NCI-H1105 treated with DMSO at 0.1 percent for 48 hours (cell line): ENCODE results near the gene ERFE.

Experiments used
- DNase-seq: peaks from one replicate; lab custom pipeline; 2025; lab: John Stamatoyannopoulos, UW

Gene ERFE

DNA sequence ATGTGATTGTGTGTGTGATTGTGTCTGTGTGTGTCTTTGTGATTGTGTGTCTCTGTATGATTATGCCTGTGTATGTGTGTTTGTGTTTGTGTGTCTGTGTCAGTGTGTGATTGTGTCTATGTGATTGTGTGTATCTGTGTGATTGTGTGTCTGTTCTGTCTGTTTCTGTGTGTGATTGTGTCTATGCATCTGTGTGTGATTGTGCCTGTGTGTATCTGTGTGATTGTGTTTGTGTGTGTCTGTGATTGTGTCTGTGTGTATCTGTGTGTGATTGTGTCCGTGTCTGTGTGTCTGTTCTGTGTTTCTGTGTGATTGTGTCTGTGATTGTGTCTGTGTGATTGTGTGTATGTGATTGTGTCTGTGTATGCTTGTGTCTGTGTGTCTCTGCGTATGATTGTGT lies 32.4 kb upstream of the ERFE start:
- DNase-seq, result no peak

DNA sequence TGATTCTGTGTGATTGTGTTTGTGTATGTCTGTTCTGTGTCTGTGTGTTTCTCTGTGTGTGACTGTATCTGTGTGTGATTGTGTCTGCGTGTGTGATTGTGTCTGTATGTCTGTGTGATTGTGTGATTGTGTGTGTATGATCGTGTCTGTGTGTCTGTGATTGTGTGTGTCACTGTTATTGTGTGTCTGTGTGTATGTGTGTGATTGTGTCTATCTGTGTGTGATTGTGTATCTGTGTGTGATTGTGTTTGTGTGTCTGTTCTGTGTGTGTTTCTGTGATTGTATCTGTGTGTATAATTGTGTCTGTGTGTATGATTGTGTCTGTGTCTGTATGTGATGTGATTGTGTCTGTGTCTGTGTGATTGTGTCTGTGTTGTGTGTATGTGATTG lies 32.0 kb upstream of the ERFE start:
- DNase-seq, result no peak

DNA sequence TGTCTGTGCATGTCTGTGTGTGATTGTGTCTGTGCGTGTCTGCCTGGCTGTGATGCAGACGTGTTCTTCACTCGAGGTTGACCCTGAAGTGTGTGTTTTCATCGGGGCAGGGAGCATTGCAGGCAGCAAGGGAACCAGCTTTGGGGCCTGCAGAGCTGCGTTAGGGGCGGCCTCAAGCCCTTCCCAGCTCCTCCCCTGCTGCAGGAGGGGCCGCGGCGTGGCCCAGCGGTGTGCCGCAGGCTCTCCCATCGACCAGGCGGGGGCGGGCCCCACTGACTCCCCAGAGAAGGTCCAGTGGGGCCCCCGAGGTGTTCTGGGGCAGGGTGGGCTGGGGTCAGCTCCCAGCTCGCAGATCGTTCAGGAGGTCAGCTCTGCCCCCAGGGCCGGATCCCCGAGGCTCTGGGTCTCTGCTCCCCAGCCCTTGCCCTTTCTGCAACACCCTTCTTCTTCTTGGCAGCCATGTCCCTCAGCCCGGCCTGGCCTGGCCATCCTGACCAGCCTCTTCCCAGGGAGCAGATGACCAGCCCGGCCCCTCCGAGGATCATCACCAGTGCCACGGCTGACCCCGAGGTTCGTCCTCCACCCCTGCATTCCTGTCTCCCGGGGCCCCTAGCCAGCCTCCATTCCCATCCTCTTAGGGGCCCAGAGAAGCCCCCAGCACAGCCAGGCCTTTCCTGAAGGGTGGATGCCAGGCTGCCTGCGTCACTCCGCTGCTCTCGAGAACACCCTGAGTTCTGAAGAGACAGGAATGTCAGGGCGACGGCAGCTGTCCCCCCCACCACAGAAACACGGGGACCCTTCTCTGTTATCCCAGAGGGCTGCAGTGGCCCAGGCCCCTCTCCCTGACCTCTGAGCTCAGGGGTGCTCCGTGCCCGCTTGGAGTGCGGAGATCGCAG lies 31.4 kb upstream of the ERFE start:
- no peak for DNase-seq

DNA sequence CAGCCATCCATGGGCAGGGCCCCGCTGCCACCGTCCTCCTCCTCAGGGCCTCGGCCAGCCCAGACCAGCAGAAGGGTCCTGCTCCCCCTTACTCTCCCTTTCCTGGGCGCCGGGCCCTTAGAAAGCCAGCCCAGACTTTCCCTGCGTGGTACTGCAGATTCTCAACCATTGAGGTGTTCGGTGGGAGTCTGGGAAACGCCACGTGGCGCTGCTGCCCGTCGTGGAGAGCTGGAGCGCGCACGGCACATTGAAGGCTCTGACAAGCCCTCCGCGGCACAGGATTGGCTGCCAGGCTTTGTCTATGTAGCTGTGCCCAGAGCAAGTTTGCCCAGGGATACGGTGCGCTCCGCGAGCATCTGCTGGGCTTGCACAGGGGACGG lies 30.7 kb upstream of the ERFE start:
- DNase-seq, result no peak

DNA sequence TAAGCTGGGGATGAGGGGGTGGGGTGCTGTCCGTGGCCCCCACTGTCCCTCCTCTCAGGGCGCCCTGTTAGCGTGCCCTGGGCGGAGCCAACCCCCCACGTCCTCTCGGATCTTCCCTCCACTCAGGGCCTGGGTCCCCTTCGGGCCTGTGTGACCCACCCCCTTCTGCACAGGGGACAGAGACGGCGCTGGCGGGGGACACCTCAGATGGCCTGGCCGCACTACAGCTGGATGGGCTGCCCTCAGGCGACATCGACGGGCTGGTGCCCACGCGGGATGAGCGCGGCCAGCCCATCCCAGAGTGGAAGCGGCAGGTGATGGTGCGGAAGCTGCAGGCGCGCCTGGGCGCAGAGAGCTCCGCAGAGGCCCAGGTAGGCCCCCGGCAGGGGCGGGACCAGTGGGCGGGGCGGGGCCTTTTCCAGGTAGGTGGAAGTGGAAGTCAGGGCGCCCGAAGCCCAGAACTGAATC lies 30.2 kb upstream of the ERFE start:
- DNase-seq, result no peak

DNA sequence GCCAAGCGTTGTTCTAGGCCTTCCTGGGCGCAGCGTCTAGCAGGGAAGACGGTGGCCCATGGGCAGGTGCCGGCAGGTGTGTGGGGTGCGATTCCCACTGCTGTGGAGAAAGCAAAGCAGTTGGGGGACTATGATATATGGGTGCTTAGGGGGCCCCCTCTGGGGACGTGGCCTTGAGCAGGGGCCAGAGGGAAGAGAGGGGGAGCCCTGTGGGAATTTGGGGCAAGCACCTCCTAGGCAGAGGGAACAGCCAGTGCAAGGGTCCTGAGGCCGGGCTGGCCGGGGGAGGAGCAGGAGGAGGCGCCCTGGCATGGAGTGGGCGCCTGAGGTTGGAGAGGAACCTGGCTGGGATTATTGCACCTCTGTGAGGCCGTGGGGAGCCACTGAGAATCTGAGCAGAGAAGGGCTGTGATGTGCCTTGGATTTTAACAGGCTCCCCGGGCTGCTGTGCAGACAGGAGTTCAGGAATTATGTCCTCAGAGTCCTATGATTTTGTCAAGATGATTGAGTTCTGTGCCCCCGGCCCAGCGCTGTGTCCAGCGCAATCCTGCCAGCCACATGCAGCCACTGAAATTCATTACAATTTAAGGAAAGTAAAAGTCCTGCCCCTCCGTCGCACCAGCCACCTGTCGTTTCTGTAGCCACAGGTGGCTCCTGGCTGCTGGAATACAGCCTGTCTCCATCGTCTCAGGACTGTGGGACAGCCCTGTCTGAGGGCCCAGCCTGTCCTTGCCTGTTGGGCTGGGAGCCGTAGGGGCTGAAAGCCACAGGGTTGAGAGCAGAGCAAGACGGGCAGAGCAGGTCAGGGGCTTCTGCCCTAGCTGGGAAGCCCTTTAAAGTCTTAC lies 29.4 kb upstream of the ERFE start:
- DNase-seq, result no peak

DNA sequence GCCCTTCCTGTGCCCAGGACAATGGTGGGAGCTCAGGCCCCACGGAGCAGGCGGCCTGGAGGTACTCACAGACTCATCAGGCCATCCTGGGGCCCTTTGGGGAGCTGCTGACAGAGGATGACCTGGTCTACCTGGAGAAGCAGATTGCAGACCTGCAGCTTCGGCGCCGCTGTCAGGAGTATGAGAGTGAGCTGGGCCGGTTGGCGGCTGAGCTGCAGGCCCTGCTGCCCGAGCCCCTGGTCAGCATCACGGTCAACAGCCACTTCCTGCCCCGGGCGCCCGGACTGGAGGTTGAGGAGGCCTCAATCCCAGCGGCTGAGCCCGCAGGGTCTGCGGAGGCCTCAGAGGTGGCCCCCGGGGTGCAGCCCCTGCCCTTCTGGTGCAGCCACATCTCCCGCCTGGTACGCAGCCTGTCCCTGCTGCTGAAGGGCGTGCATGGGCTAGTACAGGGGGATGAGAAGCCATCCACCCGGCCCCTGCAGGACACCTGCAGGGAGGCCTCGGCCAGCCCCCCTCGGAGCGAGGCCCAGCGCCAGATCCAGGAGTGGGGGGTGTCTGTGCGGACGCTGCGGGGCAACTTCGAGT lies 28.6 kb upstream of the ERFE start:
- no peak for DNase-seq

DNA sequence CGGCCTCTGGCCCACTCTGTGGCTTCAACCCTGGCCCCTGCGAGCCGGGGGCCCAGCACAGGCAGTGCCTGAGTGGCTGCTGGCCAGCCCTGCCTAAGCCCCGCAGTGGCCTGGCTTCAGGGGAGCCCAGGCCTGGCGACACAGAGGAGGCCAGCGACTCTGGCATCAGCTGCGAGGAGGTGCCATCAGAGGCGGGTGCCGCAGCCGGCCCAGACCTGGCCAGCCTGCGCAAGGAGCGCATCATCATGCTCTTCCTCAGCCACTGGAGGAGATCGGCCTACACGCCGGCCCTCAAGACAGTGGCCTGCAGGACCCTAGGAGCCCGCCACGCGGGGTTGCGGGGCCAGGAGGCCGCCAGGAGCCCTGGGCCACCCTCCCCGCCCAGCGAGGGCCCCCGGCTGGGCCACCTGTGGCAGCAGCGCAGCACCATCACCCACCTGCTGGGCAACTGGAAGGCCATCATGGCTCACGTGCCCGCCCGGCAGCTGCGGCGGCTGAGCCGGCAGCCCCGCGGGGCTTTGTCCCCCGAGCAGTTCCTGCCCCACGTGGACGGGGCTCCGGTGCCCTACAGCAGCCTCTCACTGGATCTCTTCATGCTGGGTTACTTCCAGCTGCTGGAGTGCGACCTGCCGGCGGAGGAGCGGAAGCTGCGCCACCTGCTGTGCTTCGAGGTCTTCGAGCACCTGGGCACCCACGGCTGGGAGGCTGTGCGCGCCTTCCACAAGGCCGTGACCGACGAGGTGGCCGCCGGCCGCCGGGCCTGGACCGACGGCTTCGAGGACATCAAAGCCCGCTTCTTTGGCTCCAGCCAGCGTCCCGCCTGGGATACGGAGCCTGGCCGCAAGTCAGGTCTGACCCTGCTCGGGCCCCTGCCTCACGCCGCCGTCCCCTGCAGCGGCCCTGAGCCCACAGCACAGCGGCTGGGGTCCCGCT lies 27.8 kb upstream of the ERFE start:
- DNase-seq, result no peak

DNA sequence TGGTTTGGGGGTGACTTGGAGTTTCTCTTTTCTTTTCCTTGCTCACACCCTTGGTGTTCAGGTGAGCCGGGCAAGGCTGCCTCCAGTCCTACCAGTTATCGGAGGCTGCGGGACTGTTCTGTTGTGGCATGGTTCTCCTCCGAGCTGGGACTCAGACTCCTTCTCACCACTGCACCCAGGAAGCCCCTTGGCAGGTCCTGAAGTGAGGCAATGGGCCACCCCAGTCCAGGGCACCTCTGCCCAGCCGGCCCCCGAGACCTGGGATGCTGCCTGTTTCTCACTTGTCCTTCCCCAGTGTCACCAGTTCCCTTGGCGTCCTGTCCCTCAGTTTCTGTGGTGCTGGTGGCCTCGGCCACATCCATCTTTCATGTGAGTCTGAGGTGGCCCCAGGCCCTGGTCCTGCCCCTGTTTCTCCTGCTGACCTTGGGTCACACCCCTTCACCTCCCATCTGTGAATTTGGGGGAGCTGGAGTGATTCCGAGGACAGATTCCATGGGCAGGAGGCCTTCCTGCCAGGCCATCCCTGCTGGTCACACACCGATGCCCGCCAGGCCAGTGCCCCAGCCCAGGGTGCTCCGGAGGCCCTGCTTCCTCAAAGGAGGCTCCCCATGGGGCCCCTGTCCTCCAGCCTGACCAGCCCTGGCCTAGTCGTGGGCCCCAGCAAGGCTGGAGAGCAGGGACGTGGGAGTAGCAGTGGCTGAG lies 26.9 kb upstream of the ERFE start:
- DNase-seq, result no peak

DNA sequence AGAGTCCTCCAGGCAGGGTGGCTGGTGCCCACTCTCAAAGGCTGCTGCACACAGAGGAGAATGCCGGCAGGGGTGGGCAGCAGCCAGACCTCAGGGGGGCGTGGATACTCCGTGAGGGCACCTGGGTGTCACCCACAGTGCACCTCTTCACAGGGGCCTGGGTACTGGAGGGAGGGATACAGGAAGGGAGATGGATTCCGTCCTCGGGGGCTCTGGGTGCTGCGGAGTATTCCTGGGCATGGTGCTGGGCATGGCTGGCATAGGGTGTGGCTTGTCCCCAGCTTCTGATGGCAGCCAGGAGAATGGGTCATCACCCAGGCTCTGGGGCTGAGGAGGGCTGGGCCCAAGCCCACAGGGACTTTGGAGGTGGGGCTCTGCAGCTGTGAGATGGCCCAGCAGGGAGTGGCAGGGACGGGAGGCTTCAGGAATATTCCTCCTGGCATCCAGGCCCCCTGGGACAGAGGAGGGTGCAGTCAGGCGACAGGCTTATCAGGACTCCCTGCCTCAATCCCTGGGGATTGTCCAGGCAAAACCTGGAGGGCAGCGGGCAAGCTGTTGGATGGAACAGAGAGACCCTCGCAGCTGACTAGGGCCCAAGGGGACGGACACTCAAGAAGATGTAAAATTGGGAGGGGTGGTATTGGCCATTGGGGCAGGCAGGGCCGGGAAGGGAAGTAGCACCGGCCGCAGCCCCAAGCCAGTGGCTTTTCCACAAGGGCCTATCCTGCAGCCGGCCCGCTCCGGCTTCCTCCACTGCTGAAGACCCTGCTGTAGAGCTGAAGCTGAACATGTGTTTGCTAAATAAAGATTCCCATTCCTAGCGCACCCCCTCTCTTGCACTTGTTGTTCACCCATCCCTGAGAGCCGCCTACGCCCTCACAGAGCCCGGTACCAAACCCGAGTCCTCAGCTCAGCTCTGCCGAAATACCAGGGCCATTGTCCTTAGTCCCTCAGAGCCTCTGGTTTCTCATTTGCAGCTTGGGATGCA lies 26.0 kb upstream of the ERFE start:
- DNase-seq, result no peak

DNA sequence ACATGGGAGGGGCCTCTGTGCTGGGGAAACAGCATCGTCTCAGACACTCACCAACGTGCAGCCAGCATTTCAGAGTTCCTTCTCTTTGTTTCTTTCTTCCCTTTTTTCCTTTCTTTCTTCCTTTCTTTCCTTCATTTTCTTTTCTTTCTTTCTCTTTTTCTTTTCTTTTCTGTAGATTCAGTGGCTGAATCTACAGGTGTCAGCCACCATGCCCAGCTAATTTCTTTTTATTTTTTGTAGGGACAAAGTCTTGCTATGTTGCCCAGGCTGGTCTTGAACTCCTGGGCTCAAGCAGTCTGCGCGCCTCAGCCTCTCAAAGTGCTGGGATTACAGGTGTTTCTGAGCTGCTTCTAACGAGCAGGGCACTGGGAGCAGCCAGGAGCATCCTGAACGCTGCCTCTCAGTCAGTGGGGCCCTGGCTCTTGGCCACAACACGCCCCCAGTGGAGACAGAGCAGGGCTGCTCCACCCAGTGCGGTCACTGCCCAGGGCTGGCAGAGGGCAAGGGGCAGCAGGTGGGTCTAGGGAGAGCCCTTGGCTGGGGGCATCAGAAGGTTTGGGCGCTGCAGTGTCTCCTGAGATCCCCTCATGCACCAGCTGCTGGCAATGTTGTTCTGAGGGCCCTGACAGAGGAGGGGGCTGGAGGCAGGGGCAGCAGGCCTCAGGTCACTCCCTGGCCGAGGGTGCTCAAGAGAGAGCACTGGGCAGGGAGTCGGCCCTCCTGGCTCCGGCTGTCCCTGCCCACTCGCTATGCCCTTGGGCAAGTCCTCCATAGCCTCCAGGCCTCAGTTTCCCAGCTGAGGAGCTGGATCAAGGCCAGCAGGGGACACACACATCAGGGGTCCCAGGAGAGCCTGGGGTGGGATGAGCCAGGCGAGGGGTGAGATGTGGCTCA lies 25.0 kb upstream of the ERFE start:
- no peak for DNase-seq

DNA sequence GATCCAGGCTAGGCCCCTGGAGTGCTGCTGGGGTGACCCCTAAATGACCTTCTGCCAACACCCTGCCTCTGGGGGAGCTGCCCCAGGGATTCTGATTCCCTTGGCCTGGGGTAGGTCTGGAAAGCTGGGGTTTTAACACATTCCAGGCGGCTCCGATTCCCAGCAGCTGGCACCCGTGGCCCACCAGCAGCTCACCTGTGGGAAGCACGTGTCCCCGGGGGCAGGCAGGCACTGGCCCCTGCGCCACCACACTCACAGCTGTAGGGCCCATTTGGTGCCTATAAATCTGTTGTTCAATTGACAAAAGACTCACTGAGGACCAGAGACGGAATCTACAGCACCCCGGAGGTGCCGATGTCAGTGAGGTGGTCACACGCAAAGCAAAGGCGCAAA lies 24.4 kb upstream of the ERFE start:
- DNase-seq, result no peak

DNA sequence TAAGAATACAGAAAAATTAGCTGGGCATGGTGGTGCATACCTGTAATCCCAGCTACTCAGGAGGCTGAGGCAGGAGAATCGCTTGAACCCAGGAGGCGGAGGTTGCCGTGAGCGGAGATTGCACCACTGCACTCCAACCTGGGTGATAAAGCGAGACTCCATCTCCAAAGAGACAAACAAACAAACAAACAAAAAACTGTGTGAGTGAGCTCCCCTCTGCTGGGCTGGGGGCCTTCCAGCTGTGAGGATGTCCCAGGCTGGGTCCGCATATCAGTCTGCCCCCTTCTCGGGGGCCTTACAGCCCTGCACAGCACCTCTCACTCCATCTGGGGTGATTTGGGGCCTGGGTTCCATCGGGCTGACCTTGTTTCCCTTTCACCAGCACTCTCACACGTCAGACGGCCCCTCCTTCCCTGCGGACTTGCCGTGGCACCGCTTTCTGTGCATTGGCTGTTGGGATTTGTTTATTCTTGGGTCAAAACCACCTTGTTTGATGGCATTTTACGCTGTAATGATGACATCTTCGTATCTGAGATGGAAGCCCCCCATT lies 23.1 kb upstream of the ERFE start:
- no peak for DNase-seq

DNA sequence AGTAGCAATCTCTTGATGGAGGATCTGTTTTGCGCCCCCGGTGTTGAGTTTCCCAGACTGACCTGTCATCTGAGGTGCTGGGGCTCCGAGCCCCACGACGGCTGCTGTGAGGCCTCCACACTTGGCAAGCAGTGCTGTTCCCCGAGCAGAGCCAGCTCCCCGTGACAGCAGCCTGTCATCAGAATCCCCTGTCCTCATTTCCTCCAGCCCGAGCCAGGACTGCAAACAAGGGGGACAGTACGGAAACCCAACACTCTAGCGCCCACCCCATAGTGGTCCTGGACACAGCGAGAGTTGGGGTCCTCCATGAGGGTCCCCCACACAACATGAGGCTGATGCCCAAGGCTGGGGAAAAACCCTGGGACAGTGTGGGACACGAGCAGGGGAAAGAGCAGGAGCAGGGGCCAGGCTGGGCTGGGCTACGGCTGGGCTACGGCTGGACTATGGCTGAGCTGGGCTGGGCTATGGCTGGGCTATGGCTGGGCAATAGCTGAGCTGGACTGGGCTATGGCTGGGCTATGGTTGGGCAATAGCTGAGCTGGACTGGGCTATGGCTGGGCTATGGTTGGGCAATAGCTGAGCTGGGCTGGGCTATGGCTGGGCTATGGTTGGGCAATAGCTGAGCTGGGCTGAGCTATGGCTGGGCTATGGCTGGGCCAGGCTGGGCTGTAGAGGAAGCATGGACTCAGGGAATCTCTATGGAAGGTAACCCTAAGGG lies 21.8 kb upstream of the ERFE start:
- no peak for DNase-seq

DNA sequence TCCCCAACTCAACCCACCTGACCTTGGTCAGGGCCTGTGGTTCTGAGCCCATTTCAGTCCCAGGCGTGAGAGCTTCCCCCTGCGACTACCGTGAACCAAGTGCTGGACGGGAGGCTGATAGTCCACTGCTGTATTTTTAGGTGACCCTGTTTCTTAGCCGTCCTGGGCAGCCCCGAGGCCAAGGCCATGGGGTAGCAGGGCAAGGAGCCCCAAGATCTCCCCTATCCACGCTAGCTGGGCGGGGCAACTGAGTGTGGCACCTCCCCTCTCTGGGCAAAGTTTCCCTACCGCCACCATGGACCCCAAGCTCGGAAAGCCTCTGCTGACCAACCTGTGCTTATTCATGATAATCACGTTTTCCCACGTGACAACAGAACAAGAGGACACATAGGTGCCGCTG lies 20.9 kb upstream of the ERFE start:
- no peak for DNase-seq

DNA sequence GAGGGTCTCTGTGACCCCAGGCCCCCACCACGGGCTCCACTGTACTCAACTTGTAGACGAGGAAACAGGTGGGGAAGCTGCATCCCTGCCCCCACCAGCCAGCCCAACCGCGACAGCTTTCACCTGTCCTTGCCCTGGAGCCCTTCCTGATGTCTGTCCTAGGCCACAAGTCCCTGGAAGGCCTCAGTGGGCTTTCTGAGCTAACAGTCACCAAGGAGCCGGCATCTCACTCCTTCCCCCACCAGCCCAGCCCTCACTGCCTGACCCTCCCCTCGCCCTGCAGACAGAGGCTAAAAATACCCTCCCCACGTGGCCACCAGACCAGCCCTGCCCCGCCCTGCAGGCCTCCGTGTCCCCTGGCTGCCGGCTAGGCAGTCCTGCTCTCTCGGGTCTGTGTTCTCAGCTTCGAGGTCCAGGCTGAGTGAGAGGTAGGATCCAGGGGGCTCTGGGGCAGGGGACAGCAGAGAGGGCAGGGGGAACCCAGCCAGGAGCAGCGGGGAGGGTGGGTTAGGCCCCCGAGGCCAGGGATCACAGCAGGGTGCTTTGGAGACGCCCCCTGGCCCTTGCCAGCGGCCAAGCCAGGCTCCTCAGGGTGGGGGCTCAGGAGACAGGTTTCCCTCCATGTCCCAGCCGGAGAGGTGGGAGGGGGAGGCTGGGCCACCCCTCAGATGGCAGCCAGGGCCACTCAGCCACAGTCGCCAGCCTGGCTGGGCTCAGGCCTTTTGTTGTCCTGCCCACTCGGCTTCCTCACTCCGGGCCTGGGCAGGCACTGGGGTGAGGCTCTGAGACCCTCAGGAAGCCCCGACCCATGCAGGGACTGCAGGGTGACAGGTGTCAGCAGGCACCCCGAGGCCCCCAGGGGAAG lies 20.2 kb upstream of the ERFE start, which contains the start of gene KLHL30:
Gene KLHL30 (plus strand): TSS at position 338 of the 865 bp plus-strand sequence. CDS start 2,087 bp downstream, outside the sequence.
- DNase-seq, result no peak
